ENCODE data around the gene TRMT44. TPM values are rescaled to one million over a fixed set of nuclear protein-coding genes. Genes with fewer than 3 reads are reported as not detected.

TRMT44 gene
- total RNA-seq, 1 experiment from 2014 or later, result 15.3 TPM

- H3F3A ChIP-seq (ENCODE audit: low read length, unreplicated experiment), result no peaks in the 10 kb centered on the region
- no TSS peak for BruUV-seq (replicated peaks)
- H3K9ac ChIP-seq (ENCODE audit: low read length), result no peak overlapping the region
- no peaks in the 10 kb centered on the region for H4K20me1 ChIP-seq (ENCODE audit: low read length)
- H3K79me2 ChIP-seq (ENCODE audit: low read length), result no peaks in the 10 kb centered on the region
- no peak for TF ChIP-seq EZH2 (IDR thresholded peaks at IDR 0.05; ENCODE audit: low read length, unreplicated experiment)
- TF ChIP-seq CTCF (conservative IDR thresholded peaks at IDR 0.05; ENCODE audit: low read depth, low read length), result no peak
- no peak for TF ChIP-seq EZH2phosphoT487 (IDR thresholded peaks at IDR 0.05; ENCODE audit: borderline replicate concordance, low read length)
- intact Hi-C loops (cut with micrococcal nuclease), result no loop called here
- no peaks in the 10 kb centered on the region for H3K4me1 ChIP-seq (ENCODE audit: insufficient read depth, low read length)
- DNase-seq, result no peak
- CTCF ChIA-PET, result no interaction called here
- H3K9me2 ChIP-seq (replicated peaks; ENCODE audit: low read length), result no peaks in the 10 kb centered on the region
- no peak overlapping the region for H3K27ac ChIP-seq (ENCODE audit: low read length)
- no peak overlapping the region for H3K4me3 ChIP-seq (ENCODE audit: low read length)
- no peaks in the 10 kb centered on the region for H3K27me3 ChIP-seq (ENCODE audit: low read length)
- POLR2A ChIA-PET (ENCODE audit: unreplicated experiment), result no interaction called here
- H3K4me2 ChIP-seq (ENCODE audit: low read length), result no peak overlapping the region
- no peak overlapping the region for H2AFZ ChIP-seq (ENCODE audit: low read length)
- H3K36me3 ChIP-seq (ENCODE audit: low read depth, low read length), result no peaks in the 10 kb centered on the region
- ATAC-seq, result no peak
- no peaks in the 10 kb centered on the region for H3K9me3 ChIP-seq (ENCODE audit: low read length)
Observed at GRCh38 chr4:8514391-8514790, 73.8 kb downstream of the TRMT44 start.

- H3K9me3 ChIP-seq (ENCODE audit: low read length), result no peaks in the 10 kb centered on the region
- no peak overlapping the region for H2AFZ ChIP-seq (ENCODE audit: low read length)
- POLR2A ChIA-PET (ENCODE audit: unreplicated experiment), result no interaction called here
- TF ChIP-seq CTCF (conservative IDR thresholded peaks at IDR 0.05; ENCODE audit: low read depth, low read length) (no peak), EZH2phosphoT487 (IDR thresholded peaks at IDR 0.05; ENCODE audit: borderline replicate concordance, low read length) (no peak), EZH2 (IDR thresholded peaks at IDR 0.05; ENCODE audit: low read length, unreplicated experiment) (no peak)
- H3K27me3 ChIP-seq (ENCODE audit: low read length), result no peaks in the 10 kb centered on the region
- no TSS peak for BruUV-seq (replicated peaks)
- intact Hi-C loops (cut with micrococcal nuclease), result no loop called here
- ATAC-seq (no peak), DNase-seq (no peak)
- H3K4me2 ChIP-seq (ENCODE audit: low read length), result no peak overlapping the region
- H3K9me2 ChIP-seq (replicated peaks; ENCODE audit: low read length), result no peaks in the 10 kb centered on the region
- CTCF ChIA-PET, result no interaction called here
- H4K20me1 ChIP-seq (ENCODE audit: low read length), result no peaks in the 10 kb centered on the region
- no peaks in the 10 kb centered on the region for H3F3A ChIP-seq (ENCODE audit: low read length, unreplicated experiment)
- H3K79me2 ChIP-seq (ENCODE audit: low read length), result no peaks in the 10 kb centered on the region
- H3K36me3 ChIP-seq (ENCODE audit: low read depth, low read length), result no peaks in the 10 kb centered on the region
- no peak overlapping the region for H3K4me3 ChIP-seq (ENCODE audit: low read length)
- H3K27ac ChIP-seq (ENCODE audit: low read length), result no peak overlapping the region
- H3K4me1 ChIP-seq (ENCODE audit: insufficient read depth, low read length), result no peaks in the 10 kb centered on the region
- no peak overlapping the region for H3K9ac ChIP-seq (ENCODE audit: low read length)
Observed at GRCh38 chr4:8515316-8516060, 74.9 kb downstream of the TRMT44 start.

- Histone ChIP-seq H3K4me3 (ENCODE audit: low read length) (no peak overlapping the region), H3K9me3 (ENCODE audit: low read length) (no peaks in the 10 kb centered on the region), H3K27me3 (ENCODE audit: low read length) (no peaks in the 10 kb centered on the region), H3K9ac (ENCODE audit: low read length) (no peak overlapping the region), H4K20me1 (ENCODE audit: low read length) (no peaks in the 10 kb centered on the region), H3K27ac (ENCODE audit: low read length) (no peak overlapping the region), H3K79me2 (ENCODE audit: low read length) (no peaks in the 10 kb centered on the region), H2AFZ (ENCODE audit: low read length) (no peak overlapping the region), H3K36me3 (ENCODE audit: low read depth, low read length) (no peaks in the 10 kb centered on the region), H3K9me2 (replicated peaks; ENCODE audit: low read length) (no peaks in the 10 kb centered on the region), H3F3A (ENCODE audit: low read length, unreplicated experiment) (no peaks in the 10 kb centered on the region), H3K4me1 (ENCODE audit: insufficient read depth, low read length) (no peaks in the 10 kb centered on the region), H3K4me2 (ENCODE audit: low read length) (no peak overlapping the region)
- ATAC-seq (no peak), DNase-seq (no peak)
- intact Hi-C loops (cut with micrococcal nuclease), result no loop called here
- TF ChIP-seq CTCF (conservative IDR thresholded peaks at IDR 0.05; ENCODE audit: low read depth, low read length), result no peak
- TF ChIP-seq EZH2 (IDR thresholded peaks at IDR 0.05; ENCODE audit: low read length, unreplicated experiment), result no peak
- TF ChIP-seq EZH2phosphoT487 (IDR thresholded peaks at IDR 0.05; ENCODE audit: borderline replicate concordance, low read length), result no peak
- ChIA-PET POLR2A (ENCODE audit: unreplicated experiment) (no interaction called here), CTCF (no interaction called here)
- no TSS peak for BruUV-seq (replicated peaks)
Observed at GRCh38 chr4:8516061-8516573, 75.5 kb downstream of the TRMT44 start.

Measured in PC-3 (cell line).